Activated B cell treated with CpG ODN at 0.5 μM for 24 hours (primary cell): Measurements from ENCODE around the gene NFASC. TPM values are rescaled to one million over a fixed set of nuclear protein-coding genes. Genes with fewer than 3 reads are reported as not detected.
A peak's percentile ranks its signal among the peaks of the same experiment; 100 is the strongest.

Experiments used
- ATAC-seq: fragments of 200-7000 bp; cut with Tn5 transposase; one replicate; pipeline ENCODE4 v1.10.0; 2021; ENCODE audit warnings: low read depth, mild to moderate bottlenecking, moderate library complexity
- CTCF ChIA-PET: fragments of 350-600 bp; sonication (Branson Sonifier 250); formaldehyde crosslinking; loops from one replicate; lab custom pipeline; 2021; ENCODE audit warnings: antibody characterized with exemption; lab: Charles Lee
- POLR2A ChIA-PET: fragments of 350-600 bp; sonication (Branson Sonifier 250); formaldehyde crosslinking; loops from one replicate; lab custom pipeline; 2021; ENCODE audit warnings: antibody characterized with exemption; lab: Charles Lee
- DNase-seq: peaks from one replicate; pipeline ENCODE4 v3.0.0; 2022
- H3K27ac Mint-ChIP-seq: one replicate; pipeline ENCODE4 v1.8.0; 2020; ENCODE audit warnings: mixed read lengths
- H3K27me3 Mint-ChIP-seq: one replicate; pipeline ENCODE4 v1.8.0; 2021; ENCODE audit warnings: mixed read lengths
- H3K36me3 Mint-ChIP-seq: one replicate; pipeline ENCODE4 v1.8.0; 2021; ENCODE audit warnings: low read depth, mixed read lengths
- H3K4me1 Mint-ChIP-seq: one replicate; pipeline ENCODE4 v1.8.0; 2021; ENCODE audit warnings: mixed read lengths
- H3K4me3 Mint-ChIP-seq: one replicate; pipeline ENCODE4 v1.8.0; 2020; ENCODE audit warnings: mild to moderate bottlenecking, mixed read lengths
- H3K9me3 Mint-ChIP-seq: one replicate; pipeline ENCODE4 v1.8.0; 2020; ENCODE audit warnings: mixed read lengths
- intact Hi-C: fragments of 100-400 bp; cut with micrococcal nuclease; formaldehyde crosslinking; loops from one replicate; pipeline ENCODE4 v1.15.1; 2024
- total RNA-seq: library from RNA; stranded (reverse); gene quantifications from 2 replicates; pipeline ENCODE4 v1.2.3, GENCODE V29; 2022
- TF ChIP-seq, protein P1 (sequence below): fragments of 200-600 bp; IDR thresholded peaks from one replicate; pipeline ENCODE4 v1.8.0; 2022; ENCODE audit warnings: antibody characterized with exemption, mild to moderate bottlenecking

The NFASC gene
- total RNA-seq, 1 donor from 2014 or later = 0.07 TPM

- TF ChIP-seq, protein P1, sequence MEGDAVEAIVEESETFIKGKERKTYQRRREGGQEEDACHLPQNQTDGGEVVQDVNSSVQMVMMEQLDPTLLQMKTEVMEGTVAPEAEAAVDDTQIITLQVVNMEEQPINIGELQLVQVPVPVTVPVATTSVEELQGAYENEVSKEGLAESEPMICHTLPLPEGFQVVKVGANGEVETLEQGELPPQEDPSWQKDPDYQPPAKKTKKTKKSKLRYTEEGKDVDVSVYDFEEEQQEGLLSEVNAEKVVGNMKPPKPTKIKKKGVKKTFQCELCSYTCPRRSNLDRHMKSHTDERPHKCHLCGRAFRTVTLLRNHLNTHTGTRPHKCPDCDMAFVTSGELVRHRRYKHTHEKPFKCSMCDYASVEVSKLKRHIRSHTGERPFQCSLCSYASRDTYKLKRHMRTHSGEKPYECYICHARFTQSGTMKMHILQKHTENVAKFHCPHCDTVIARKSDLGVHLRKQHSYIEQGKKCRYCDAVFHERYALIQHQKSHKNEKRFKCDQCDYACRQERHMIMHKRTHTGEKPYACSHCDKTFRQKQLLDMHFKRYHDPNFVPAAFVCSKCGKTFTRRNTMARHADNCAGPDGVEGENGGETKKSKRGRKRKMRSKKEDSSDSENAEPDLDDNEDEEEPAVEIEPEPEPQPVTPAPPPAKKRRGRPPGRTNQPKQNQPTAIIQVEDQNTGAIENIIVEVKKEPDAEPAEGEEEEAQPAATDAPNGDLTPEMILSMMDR = no peak
- no peaks in the 10 kb centered on the region for H3K4me1 Mint-ChIP-seq
- intact Hi-C loops = no loop called here
- no peak overlapping the region for H3K27ac Mint-ChIP-seq
- H3K4me3 Mint-ChIP-seq = no peak overlapping the region
- POLR2A ChIA-PET = no interaction called here
- H3K9me3 Mint-ChIP-seq = no peaks in the 10 kb centered on the region
- no peak for DNase-seq
- CTCF ChIA-PET = no interaction called here
- H3K36me3 Mint-ChIP-seq = no peaks in the 10 kb centered on the region
- H3K27me3 Mint-ChIP-seq = peaks cover 5% of the 10 kb centered on the region
- ATAC-seq = no peak
These were observed 67.2 kb downstream of the NFASC start for GRCh38 chr1:204937901-204938300.

DNA sequence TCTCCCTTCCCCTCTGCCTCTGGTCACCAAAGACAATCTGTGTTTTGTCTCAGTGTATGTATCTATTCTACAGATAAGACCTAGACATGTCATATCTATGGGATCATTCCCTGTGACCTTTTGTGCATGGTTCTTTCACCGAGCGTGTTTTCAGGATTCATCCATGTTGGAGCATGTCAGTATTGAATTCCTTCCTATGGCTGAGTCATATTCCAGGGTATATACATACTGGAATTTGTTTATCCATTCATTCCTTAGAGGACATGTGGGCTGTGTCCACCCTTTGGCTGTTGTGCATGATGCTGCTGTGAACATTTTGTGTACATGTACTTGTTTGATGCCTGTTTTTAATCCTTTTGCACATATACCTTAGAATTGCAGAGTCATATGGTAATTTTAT, 69.9 kb downstream of the NFASC start:
- no peaks in the 10 kb centered on the region for H3K36me3 Mint-ChIP-seq
- intact Hi-C loops = loop anchor here (5.0 kb wide), 1 partner anchor 133 kb away; no protein-coding TSS in a partner anchor
- H3K9me3 Mint-ChIP-seq = no peaks in the 10 kb centered on the region
- no peak overlapping the region for H3K4me3 Mint-ChIP-seq
- H3K27me3 Mint-ChIP-seq = peaks cover 5% of the 10 kb centered on the region
- H3K4me1 Mint-ChIP-seq = no peaks in the 10 kb centered on the region
- ChIA-PET CTCF (no interaction called here), POLR2A (no interaction called here)
- H3K27ac Mint-ChIP-seq = no peak overlapping the region
- no peak for ATAC-seq
- TF ChIP-seq, protein P1 = no peak
- no peak for DNase-seq

DNA sequence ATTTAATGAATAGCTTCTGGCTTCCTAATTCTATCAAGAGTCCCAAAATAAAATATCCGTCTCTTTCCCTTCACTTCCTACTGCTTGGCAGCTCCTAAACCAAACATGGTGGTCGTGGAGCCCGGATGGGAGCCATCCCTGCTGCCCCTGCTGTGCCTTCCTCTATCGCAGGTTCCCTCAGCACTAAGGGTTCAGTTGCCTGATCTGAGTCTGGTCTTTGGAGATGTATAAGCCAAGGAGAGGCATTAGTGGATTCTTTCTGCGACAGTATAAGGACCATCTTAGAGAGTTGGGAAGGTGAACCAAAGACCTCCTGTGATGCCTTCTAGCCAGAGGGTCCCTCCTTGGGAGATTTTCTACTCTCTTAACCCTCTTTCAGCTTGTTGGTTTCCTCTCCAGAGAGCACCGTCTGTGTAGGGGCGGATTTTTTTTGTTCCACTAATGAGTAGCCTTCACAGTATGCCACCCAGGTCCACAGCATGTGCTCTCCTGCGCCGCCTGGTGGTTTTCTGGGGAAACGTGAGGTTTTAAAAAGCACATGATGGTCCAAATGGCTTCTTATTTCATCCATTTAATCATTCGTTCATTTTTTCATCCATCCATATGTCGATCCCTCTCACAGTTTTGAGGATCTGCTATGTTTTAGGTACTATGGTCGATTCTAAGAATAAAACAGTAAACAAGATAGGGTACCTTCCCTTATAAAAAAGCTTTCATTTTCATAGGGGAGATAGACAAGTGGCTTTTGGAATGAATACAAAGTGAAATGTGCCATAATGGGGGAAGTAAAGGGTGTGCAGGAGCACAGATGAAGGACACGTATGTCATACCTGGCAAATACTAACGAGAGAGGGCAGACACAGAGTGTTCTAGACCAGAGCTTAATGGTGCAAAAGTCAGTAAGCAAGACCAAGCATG, 71.0 kb downstream of the NFASC start:
- POLR2A ChIA-PET = no interaction called here
- ATAC-seq (peak; percentile 54), DNase-seq (peak; percentile 35)
- intact Hi-C loops = loop anchor here (1.0 to 5.0 kb wide), 3 partner anchors 22 to 134 kb away; no protein-coding TSS in a partner anchor
- no peak overlapping the region for H3K4me3 Mint-ChIP-seq
- H3K27me3 Mint-ChIP-seq = peaks cover 5% of the 10 kb centered on the region
- no peaks in the 10 kb centered on the region for H3K36me3 Mint-ChIP-seq
- no peaks in the 10 kb centered on the region for H3K4me1 Mint-ChIP-seq
- CTCF ChIA-PET = interaction anchor here (0.8 to 1.4 kb wide), 2 partner anchors 120 to 135 kb away, joined by 3 to 5 read pairs; no protein-coding TSS in a partner anchor
- no peak overlapping the region for H3K27ac Mint-ChIP-seq
- H3K9me3 Mint-ChIP-seq = no peaks in the 10 kb centered on the region
- TF ChIP-seq, protein P1 = peak; percentile 41

- CTCF ChIA-PET = no interaction called here
- Mint-ChIP-seq H3K27ac (no peak overlapping the region), H3K36me3 (no peaks in the 10 kb centered on the region), H3K4me1 (no peaks in the 10 kb centered on the region), H3K27me3 (peaks cover 4% of the 10 kb centered on the region), H3K4me3 (no peak overlapping the region), H3K9me3 (no peaks in the 10 kb centered on the region)
- intact Hi-C loops = loop anchor here (5.0 kb wide), 1 partner anchor 136 kb away; no protein-coding TSS in a partner anchor
- POLR2A ChIA-PET = no interaction called here
- ATAC-seq (no peak), DNase-seq (no peak)
- TF ChIP-seq, protein P1 = no peak
These were observed 72.8 kb downstream of the NFASC start for GRCh38 chr1:204943495-204943894.

- ATAC-seq = no peak
- no peaks in the 10 kb centered on the region for H3K4me1 Mint-ChIP-seq
- no peak overlapping the region for H3K27ac Mint-ChIP-seq
- TF ChIP-seq, protein P1 = no peak
- no peak for DNase-seq
- H3K4me3 Mint-ChIP-seq = no peak overlapping the region
- H3K27me3 Mint-ChIP-seq = peaks cover 4% of the 10 kb centered on the region
- intact Hi-C loops = loop anchor here (5.0 kb wide), 1 partner anchor 137 kb away; no protein-coding TSS in a partner anchor
- H3K36me3 Mint-ChIP-seq = no peaks in the 10 kb centered on the region
- no peaks in the 10 kb centered on the region for H3K9me3 Mint-ChIP-seq
- CTCF ChIA-PET = no interaction called here
- POLR2A ChIA-PET = no interaction called here
These were observed 74.0 kb downstream of the NFASC start for GRCh38 chr1:204944662-204945061.
